CD4-positive, alpha-beta T cell (primary cell): ENCODE data around the gene KIAA0586. TPM values are rescaled to one million over a fixed set of nuclear protein-coding genes. Genes with fewer than 3 reads are reported as not detected.

Experiments used
- ATAC-seq: fragments of 200-7000 bp; cut with Tn5 transposase; one replicate; pipeline ENCODE4 v1.10.0; 2022; ENCODE audit warnings: mild to moderate bottlenecking; ENCODE audit not compliant: poor library complexity
- CTCF ChIA-PET: fragments of 350-600 bp; sonication (Branson Sonifier 250); formaldehyde crosslinking; loops from one replicate; lab custom pipeline; 2021; ENCODE audit warnings: antibody characterized with exemption, inconsistent platforms; lab: Charles Lee
- POLR2A ChIA-PET: fragments of 350-600 bp; sonication (Branson Sonifier 250); formaldehyde crosslinking; loops from one replicate; lab custom pipeline; 2021; ENCODE audit warnings: antibody characterized with exemption, inconsistent platforms; lab: Charles Lee
- DNase-seq, 14 experiments: peaks; one replicate each; pipeline ENCODE4 v3.0.0-alpha.2; 2013 to 2020; ENCODE audit warnings: mixed read lengths in 2 of 14
- H3K27ac ChIP-seq, 2 donors: one replicate each; pipeline versions ENCODE4 v1.5.1 to v1.7.0; 2013; ENCODE audit warnings: low read length in 2 of 2, low read depth in 1 of 2, mild to moderate bottlenecking in 1 of 2
- H3K27me3 ChIP-seq, 2 experiments: 1 replicate in 1 of 2; 2 replicates in 1 of 2; pipeline versions ENCODE4 v1.6.1 to v1.7.0; 2013; ENCODE audit warnings: low read length in 2 of 2, control low read depth in 1 of 2, mild to moderate bottlenecking in 1 of 2, moderate library complexity in 1 of 2; ENCODE audit not compliant: insufficient read depth in 2 of 2, control insufficient read depth in 1 of 2
- H3K36me3 ChIP-seq: one replicate; pipeline ENCODE4 v1.6.1; 2013; ENCODE audit warnings: low read length, control low read depth; ENCODE audit not compliant: insufficient read depth
- H3K4me1 ChIP-seq: one replicate; pipeline ENCODE4 v1.6.1; 2013; ENCODE audit warnings: low read length, control low read depth; ENCODE audit not compliant: insufficient read depth
- H3K4me3 ChIP-seq: one replicate; pipeline ENCODE4 v1.5.1; 2013; ENCODE audit warnings: mild to moderate bottlenecking, low read length, moderate library complexity
- H3K9me3 ChIP-seq, 2 experiments: 1 replicate in 1 of 2; 2 replicates in 1 of 2; pipeline versions ENCODE4 v1.6.1 to v1.7.0; 2013; ENCODE audit warnings: low read length in 2 of 2, mild to moderate bottlenecking in 2 of 2, control low read depth in 1 of 2, moderate library complexity in 1 of 2; ENCODE audit not compliant: control insufficient read depth in 1 of 2, insufficient read depth in 1 of 2
- H3K27ac Mint-ChIP-seq: one replicate; pipeline ENCODE4 v1.8.0; 2020; ENCODE audit warnings: mixed read lengths
- H3K27me3 Mint-ChIP-seq: one replicate; pipeline ENCODE4 v1.8.0; 2021; ENCODE audit warnings: mixed read lengths
- H3K36me3 Mint-ChIP-seq: one replicate; pipeline ENCODE4 v1.8.0; 2021; ENCODE audit warnings: low read depth, mixed read lengths
- H3K4me1 Mint-ChIP-seq: one replicate; pipeline ENCODE4 v1.8.0; 2021; ENCODE audit warnings: low read depth, mixed read lengths
- H3K4me3 Mint-ChIP-seq: one replicate; pipeline ENCODE4 v1.8.0; 2020; ENCODE audit warnings: mild to moderate bottlenecking, mixed read lengths
- H3K9me3 Mint-ChIP-seq: one replicate; pipeline ENCODE4 v1.8.0; 2020; ENCODE audit warnings: mixed read lengths
- CTCF ChIP-seq: fragments of 200-600 bp; IDR thresholded peaks from one replicate; pipeline ENCODE4 v1.8.0; 2022; ENCODE audit warnings: antibody characterized with exemption, mild to moderate bottlenecking
- intact Hi-C, 2 experiments: fragments of 100-400 bp; cut with DNase I in 1 of 2; cut with micrococcal nuclease in 1 of 2; formaldehyde crosslinking; loops; one replicate each; pipeline versions ENCODE4 v1.15.1 to v1.9.0; 2023 to 2025; cut with DNase I, micrococcal nuclease
- total RNA-seq, 174 experiments: library from RNA in 2 of 174; stranded (reverse) in 2 of 174; gene quantifications; one replicate each; pipeline ENCODE4 v1.2.3 and lab custom pipeline; 2021 to 2026

The KIAA0586 gene
- total RNA-seq, 2 experiments from 2014 or later: 16.5 to 18.2 TPM

- CTCF ChIA-PET: no interaction called here
- no peak for TF ChIP-seq CTCF
- Mint-ChIP-seq H3K4me3 (no peak overlapping the region), H3K4me1 (no peaks in the 10 kb centered on the region), H3K9me3 (no peaks in the 10 kb centered on the region), H3K27me3 (no peaks in the 10 kb centered on the region), H3K27ac (no peak overlapping the region), H3K36me3 (no peaks in the 10 kb centered on the region)
- no peak for ATAC-seq
- no peaks in the 10 kb centered on the region for H3K36me3 ChIP-seq
- no peak for DNase-seq
- no peaks in the 10 kb centered on the region for H3K9me3 ChIP-seq
- intact Hi-C loops: no loop called here
- H3K27me3 ChIP-seq: no peaks in the 10 kb centered on the region
- POLR2A ChIA-PET: interaction anchor here (1.2 kb wide), 1 partner anchor 14 kb away, joined by 4 read pairs; no protein-coding TSS in a partner anchor
- no peak overlapping the region for H3K27ac ChIP-seq
- H3K4me1 ChIP-seq: no peaks in the 10 kb centered on the region
- H3K4me3 ChIP-seq: no peak overlapping the region
Observed at GRCh38 chr14:58557242-58557641, 129.7 kb downstream of the KIAA0586 start.

- no peaks in the 10 kb centered on the region for H3K4me1 ChIP-seq
- H3K36me3 ChIP-seq: no peaks in the 10 kb centered on the region
- no peaks in the 10 kb centered on the region for H3K4me1 Mint-ChIP-seq
- H3K36me3 Mint-ChIP-seq: no peaks in the 10 kb centered on the region
- H3K27me3 Mint-ChIP-seq: no peaks in the 10 kb centered on the region
- DNase-seq (no peak), ATAC-seq (no peak)
- no peaks in the 10 kb centered on the region for H3K9me3 Mint-ChIP-seq
- no peaks in the 10 kb centered on the region for H3K9me3 ChIP-seq
- no peaks in the 10 kb centered on the region for H3K27me3 ChIP-seq
- ChIA-PET POLR2A (interaction anchor here (1.6 kb wide), 1 partner anchor 10 kb away, joined by 7 read pairs; no protein-coding TSS in a partner anchor), CTCF (interaction anchor here (1.8 kb wide), 1 partner anchor 14 kb away, joined by 5 read pairs; no protein-coding TSS in a partner anchor)
- H3K27ac ChIP-seq: no peak overlapping the region
- H3K4me3 ChIP-seq: no peak overlapping the region
- H3K4me3 Mint-ChIP-seq: no peak overlapping the region
- no peak for TF ChIP-seq CTCF
- no peak overlapping the region for H3K27ac Mint-ChIP-seq
- intact Hi-C loops: no loop called here
Observed at GRCh38 chr14:58560208-58560607, 132.7 kb downstream of the KIAA0586 start.

GRCh38 chr14:58562141-58562540 lies 134.6 kb downstream of the KIAA0586 start:
- H3K4me1 ChIP-seq: no peaks in the 10 kb centered on the region
- POLR2A ChIA-PET: no interaction called here
- CTCF ChIA-PET: no interaction called here
- Mint-ChIP-seq H3K4me3 (no peak overlapping the region), H3K36me3 (no peaks in the 10 kb centered on the region), H3K27ac (no peak overlapping the region), H3K9me3 (no peaks in the 10 kb centered on the region), H3K4me1 (no peaks in the 10 kb centered on the region), H3K27me3 (no peaks in the 10 kb centered on the region)
- no peaks in the 10 kb centered on the region for H3K36me3 ChIP-seq
- no peaks in the 10 kb centered on the region for H3K27me3 ChIP-seq
- no peaks in the 10 kb centered on the region for H3K9me3 ChIP-seq
- intact Hi-C loops: no loop called here
- no peak overlapping the region for H3K27ac ChIP-seq
- no peak for DNase-seq
- no peak for ATAC-seq
- TF ChIP-seq CTCF: no peak
- no peak overlapping the region for H3K4me3 ChIP-seq
